Stimulated activated CD4-positive, alpha-beta T cell treated with anti-CD3 and anti-CD28 coated beads, Interleukin-15, amount 100 ng/mL, for 1 hour (primary cell): ENCODE measurements around the gene CLDN15.
"Not testable (repeated sequence)": the region's sequence is repeated elsewhere in the genome, so short reads cannot be mapped to it uniquely, and the experiment has no call there.

Source experiments
- DNase-seq, 2 donors: peaks; one replicate each; pipeline ENCODE4 v3.0.0-alpha.2; 2020; ENCODE audit warnings: low read depth in 1 of 2, low spot score in 1 of 2

Gene CLDN15

GRCh38 chr7:101222275-101222830 is 15.2 kb downstream of the CLDN15 start:
- no peak for DNase-seq

GRCh38 chr7:101220295-101220694 is 17.3 kb downstream of the CLDN15 start:
- no peak for DNase-seq

DNA sequence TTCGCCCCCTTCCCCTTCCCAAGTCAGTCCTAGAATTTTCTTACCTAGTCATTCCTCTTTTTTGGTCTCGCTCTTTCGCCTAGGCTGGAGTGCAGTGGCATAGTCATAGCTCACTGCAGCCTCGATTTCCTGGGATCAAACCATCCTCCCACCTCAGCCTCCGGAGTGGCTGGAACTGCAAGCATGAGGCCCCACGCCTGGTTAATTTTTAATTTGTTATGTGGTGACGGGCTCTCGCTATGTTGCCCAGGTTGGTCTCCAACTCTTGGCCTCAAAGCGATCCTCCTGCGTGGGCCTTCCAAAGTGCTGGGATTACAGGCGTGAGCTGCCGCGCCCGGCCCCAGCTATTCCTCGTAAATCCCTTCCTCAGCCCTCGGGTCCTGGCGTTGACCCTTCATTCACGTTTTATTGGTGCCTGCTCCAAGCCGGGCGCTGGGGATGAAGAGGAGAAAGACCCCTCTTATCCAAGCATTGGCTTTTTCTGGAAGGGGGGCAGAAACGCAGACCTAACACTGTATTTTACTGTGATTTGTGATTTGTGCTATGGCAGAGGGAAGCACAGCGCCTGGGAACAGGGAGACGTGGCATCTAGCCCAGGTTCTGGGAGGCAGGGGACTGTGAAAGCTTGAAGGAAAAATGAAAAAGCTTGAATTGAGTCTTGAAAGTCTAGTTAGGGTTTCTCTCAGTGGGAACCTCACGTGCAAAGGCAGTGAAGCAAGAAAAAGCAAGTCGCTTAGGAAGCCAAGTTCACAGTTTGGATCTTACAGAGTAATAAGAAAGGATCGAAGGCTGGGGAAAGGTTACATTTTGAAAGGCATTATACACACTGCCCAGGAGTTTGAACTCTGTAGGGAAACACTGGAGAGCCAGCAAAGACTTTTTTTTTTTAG is 19.1 kb downstream of the CLDN15 start:
- no peak for DNase-seq

GRCh38 chr7:101217388-101218235 is 20.0 kb downstream of the CLDN15 start, which contains the start of the genes PLOD3 and ZNHIT1:
Gene PLOD3, minus strand, starts transcription at chr7:101217581. Its CDS starts 307 bp downstream, at chr7:101217274.
Gene ZNHIT1, plus strand, starts transcription at chr7:101218165. Its CDS starts 31 bp downstream, at chr7:101218196.
- DNase-seq, result peak; percentile 84 to 88

DNA sequence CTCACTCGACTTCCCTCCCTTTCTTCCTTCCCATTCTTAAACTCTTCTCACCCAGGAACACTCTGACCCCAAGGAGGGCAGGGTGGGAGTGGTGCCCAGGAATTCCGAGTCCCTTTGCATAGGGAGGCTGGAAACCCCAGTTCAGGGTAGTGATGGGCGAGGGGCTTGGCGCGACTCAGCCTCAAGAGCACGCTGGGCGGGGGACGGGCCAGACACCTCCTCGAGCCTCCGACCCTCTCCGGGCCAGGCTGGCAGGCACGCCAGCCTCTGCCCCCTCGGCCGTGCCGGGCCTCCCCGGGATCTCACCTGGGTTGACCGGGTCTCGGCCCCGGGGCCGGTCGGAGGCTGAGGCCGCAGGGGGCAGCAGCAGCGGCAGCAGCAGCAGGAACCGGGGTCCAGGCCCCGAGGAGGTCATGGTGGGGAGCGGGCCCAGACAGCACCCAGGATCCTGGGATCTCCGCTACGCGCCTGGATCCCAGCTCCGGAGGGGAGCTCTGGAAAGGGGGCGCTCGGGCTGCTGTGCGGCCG is 20.7 kb downstream of the CLDN15 start:
- DNase-seq, result no peak

GRCh38 chr7:101216001-101216859 is 21.4 kb downstream of the CLDN15 start:
- DNase-seq, result no peak

GRCh38 chr7:101212014-101212413 is 25.6 kb downstream of the CLDN15 start:
- DNase-seq, result no peak

DNA sequence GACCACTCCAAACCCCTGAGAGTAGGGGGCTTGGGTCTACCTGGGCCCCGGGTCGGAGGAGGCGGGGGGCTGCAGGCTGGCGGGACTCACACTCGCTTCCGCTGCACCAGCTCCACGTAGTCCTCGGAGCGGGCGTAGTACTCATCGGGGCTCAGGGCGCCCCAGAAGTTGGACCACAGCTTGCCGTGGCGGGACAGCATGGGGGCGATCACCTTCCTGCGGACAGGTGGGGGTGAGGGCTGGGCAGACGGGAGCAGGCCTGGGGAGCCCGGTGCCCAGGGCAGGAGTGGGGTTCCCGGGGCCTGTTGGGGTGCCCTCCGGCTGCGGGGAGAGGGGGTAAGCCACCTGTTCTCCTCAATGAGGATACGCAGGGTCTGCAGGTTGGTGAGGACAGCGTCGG is 26.1 kb downstream of the CLDN15 start:
- no peak for DNase-seq

DNA sequence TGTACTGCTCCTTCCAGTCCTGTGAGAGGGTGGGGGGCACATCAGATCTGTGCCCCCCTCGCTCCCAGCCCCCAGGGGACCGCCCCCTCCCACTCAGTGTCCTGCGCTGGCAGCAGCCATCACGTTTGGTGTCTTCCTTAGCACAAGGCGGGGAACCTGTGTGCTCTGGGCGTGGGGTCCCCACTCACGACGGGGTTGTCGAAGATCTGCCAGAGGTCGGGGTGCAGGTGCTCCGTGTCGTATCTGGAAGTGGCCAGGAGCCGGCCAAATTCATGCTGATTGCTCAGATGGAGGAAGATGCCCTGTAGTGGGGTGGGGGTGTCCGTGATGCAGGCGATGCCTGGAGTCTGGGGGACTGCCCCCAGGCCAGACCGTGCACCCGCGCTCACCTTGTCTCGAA is 27.5 kb downstream of the CLDN15 start:
- no peak for DNase-seq

- no peak for DNase-seq
Measured at GRCh38 chr7:101208794-101209193, 28.8 kb downstream of the CLDN15 start.

GRCh38 chr7:101207459-101207858 is 30.1 kb downstream of the CLDN15 start:
- no peak for DNase-seq

GRCh38 chr7:101206665-101207042 is 30.9 kb downstream of the CLDN15 start:
- DNase-seq, result no peak

DNA sequence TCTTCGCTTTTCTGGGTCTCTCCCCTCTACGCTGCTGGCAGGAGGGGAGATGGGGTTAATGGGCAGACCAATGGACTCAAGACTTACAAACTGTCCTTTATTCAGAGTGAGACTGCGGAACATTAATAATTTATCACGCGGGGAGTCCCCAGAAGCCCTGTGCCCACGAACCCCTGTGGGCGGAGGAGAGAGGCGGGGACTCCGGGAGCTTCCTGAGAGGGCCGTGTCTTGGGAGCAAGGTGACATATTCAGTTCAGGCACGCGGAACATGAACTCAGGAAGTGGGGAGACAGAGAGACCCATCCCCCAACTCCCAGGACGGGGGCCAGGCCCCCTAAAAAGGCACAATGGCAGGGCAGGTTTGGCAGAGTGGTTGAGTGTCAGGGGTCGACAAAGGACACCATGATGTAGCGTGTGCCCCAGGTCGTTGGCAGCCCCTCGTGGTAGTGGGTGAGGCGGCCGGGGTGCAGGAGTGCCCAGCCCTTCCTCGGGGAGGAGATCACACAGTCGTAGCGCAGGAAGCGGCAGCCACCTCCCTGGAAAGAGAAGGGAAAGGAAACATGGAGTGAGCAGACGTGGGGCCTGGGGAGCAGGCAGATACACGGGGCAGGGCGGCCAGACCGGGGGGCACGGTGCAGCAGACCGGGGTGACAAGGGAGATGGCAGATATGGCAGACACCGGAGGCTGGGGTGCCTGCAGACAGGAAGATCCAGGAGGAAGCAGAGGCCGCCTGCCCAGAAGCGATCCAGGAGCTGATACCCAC is 31.5 kb downstream of the CLDN15 start:
- DNase-seq, result no peak

GRCh38 chr7:101203740-101204738 is 33.6 kb downstream of the CLDN15 start:
- DNase-seq, result not testable (repeated sequence)

DNA sequence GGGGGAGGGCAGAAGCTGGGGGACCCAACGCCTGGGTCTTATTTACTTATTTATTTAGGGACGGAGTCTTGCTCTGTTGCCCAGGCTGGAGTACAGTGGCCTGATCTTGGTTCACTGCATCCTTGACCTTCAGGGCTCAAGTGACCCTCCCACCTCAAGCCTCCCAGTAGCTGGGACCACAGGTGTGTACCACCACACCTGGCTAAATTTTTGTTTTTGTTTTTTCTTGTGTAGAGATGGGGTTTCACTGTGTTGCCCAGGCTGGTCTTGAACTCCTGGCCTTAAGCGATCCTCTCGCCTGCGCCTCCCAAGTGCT is 35.0 kb downstream of the CLDN15 start:
- no peak for DNase-seq

- no peak for DNase-seq
Measured at GRCh38 chr7:101201695-101202602, 35.7 kb downstream of the CLDN15 start.

DNA sequence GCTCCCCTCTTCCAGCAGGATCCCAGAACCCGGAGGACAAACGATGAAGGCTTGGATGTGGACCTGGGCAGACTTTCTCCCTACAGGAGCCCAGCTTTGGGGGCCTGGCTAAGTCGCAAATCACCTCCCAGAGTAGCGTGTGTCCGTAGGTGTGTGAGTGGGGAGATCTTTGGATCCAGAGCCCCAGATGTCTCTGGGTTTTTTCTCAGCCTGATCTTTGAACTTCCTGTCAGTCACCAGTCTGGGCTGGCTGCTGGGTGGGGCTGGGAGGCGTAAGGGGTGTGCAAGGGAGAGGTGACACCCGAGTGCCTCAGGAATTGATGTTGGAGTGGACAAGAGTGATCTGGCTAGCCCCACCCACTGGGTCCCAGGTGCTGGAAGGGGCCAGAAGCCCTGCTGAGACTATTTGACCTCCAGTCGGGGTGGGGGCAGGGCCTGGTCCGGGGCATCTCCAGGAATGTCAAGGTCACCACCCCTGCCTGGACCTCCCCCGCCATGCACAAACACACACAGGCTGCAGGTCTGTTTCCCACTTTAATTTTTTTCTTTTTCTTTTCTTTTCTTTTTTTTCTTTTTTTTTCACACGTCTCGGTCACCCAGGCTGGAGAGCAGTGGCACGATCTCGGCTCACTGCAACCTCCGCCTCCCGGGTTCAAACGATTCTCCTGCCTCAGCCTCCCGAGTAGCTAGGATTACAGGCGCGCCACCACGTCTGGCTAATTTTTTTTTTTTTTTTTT is 36.6 kb downstream of the CLDN15 start, which contains the start of gene MOGAT3:
Gene MOGAT3 (minus strand): TSS at position 175 of the 738 bp plus-strand sequence. CDS start 182 bp downstream, outside the sequence.
- no peak for DNase-seq
